HG02840 (cell line): ENCODE results near the gene PDZRN4.
"Not testable (repeated sequence)": the region's sequence is repeated elsewhere in the genome, so short reads cannot be mapped to it uniquely, and the experiment has no call there.

Experiments
- ATAC-seq: cut with Tn5 transposase; IDR thresholded peaks from one replicate; pipeline ENCODE4 v1.9.1; 2021; ENCODE audit warnings: mild to moderate bottlenecking, moderate library complexity, moderate number of reproducible peaks; ENCODE audit not compliant: unreplicated experiment, low FRiP score

The PDZRN4 gene

DNA sequence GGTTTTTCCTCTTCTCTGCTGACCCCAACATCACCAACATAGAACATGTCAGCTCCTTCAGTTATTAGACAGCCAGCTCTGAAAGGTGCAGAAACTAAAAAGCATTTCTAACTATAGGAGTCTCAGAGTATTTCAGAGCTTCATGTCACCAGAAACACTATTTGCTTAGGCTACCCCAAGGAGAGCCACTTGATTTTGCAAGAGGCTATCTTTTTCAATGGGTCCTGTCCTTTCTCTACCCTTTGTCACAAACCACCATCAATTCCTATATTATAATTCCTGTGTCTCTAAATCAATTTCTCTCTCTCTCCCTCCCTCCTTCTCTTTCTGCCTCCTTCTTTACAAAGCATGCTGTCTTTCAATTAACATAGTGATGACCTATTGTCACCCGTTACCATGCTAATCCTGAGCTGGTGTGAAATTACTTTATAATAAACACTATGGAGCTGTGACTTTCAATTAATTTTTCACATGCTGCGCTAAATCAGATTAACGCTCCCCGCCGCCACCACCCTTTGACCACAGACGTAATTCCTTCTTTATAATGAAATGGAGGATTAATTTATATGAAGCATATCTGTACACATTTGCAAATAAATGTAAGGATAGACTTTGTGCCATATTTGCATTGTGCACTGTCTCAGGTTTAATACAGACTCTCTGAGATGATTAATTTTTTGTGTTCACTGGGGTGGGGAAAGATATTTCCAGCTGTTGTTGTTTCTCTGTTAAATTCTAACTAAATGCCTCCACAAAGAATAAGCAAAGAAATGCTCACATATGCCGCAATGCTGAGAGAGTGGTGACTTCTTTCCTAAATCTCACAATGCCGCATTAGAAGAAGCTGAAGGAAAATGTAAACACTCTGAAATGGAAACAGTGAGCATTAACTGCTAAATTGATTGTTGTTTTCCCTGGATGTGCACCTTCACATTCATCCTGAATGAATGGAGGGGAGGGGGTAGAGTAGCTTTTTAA lies 418.6 kb downstream of the PDZRN4 start:
- no peak for ATAC-seq

GRCh38 chr12:41612892-41613557 lies 424.9 kb downstream of the PDZRN4 start:
- ATAC-seq = no peak

- not testable (repeated sequence) for ATAC-seq
Measured at GRCh38 chr12:41615174-41615573, 427.1 kb downstream of the PDZRN4 start.

GRCh38 chr12:41619705-41620104 lies 431.6 kb downstream of the PDZRN4 start:
- ATAC-seq = no peak

DNA sequence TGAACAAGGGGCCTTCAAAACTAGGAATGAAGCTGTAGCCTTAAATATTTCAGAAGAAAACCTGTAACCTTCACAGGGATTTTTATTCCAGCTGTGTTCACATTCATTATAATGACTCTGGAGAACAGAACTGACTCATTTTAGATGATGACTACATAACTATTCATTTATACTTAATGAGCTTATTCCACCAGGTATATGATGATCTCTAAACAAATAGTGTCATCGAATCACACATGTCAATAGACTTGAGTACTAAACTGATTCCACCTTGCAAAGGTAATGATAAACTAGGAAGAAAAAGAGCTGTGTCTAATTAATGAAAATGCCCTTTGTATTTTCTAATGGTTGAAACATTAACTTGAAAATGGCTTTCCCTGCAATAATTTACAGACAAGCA lies 433.2 kb downstream of the PDZRN4 start:
- ATAC-seq = no peak
